Body of pancreas (tissue), 4 donors: Measurements from ENCODE around the gene ZNF341. TPM values are rescaled to one million over a fixed set of nuclear protein-coding genes. Genes with fewer than 3 reads are reported as not detected.

ENCODE experiments used
- ATAC-seq: fragments of 150-250 bp; one replicate; pipeline ENCODE4 v1.9.1; 2016
- DNase-seq, 4 donors: peaks; one replicate each; pipeline ENCODE4 v3.0.0-alpha.2; 2019
- H3K27ac ChIP-seq, 4 donors: fragments of 200-600 bp; sonication (generic); 1 replicate in 3 of 4; 2 replicates in 1 of 4; pipeline versions ENCODE4 v1.5.1 to v1.6.1; 2016 to 2019; ENCODE audit warnings: mild to moderate bottlenecking in 1 of 4, mixed read lengths in 1 of 4, moderate library complexity in 1 of 4
- H3K27me3 ChIP-seq, 2 donors: fragments of 200-600 bp; sonication (generic); one replicate each; pipeline ENCODE4 v1.6.0; 2016; ENCODE audit warnings: mild to moderate bottlenecking in 1 of 2
- H3K36me3 ChIP-seq, 2 donors: fragments of 200-600 bp; sonication (generic); replicated peaks in 1 of 2; 2 replicates each; pipeline ENCODE4 v1.5.1; 2016; ENCODE audit warnings: low read depth in 2 of 2; ENCODE audit not compliant: insufficient read depth in 1 of 2
- H3K4me1 ChIP-seq: fragments of 200-600 bp; sonication (generic); one replicate; pipeline ENCODE4 v1.6.0; 2016
- H3K4me3 ChIP-seq, 2 donors: fragments of 200-600 bp; sonication (generic); 1 replicate in 1 of 2; 2 replicates in 1 of 2; pipeline ENCODE4 v1.5.1; 2016 to 2019
- H3K9me3 ChIP-seq, 3 donors: fragments of 200-600 bp; sonication (generic); 1 replicate in 2 of 3; 2 replicates in 1 of 3; pipeline ENCODE4 v1.5.1; 2016
- CTCF ChIP-seq, 7 experiments: fragments of 450-650 bp in 4 of 7; fragments of 200-600 bp in 3 of 7; sonication (generic) in 3 of 7; IDR thresholded peaks; one replicate each; pipeline ENCODE4 v1.5.1; 2016 to 2019; ENCODE audit warnings: antibody characterized with exemption in 7 of 7
- POLR2A ChIP-seq, 3 donors: fragments of 450-650 bp; IDR thresholded peaks; one replicate each; pipeline ENCODE4 v1.6.1; 2016; ENCODE audit warnings: antibody characterized with exemption in 3 of 3, mild to moderate bottlenecking in 2 of 3
- WGBS, 2 donors: methylation state at CpG; one replicate each; pipeline ENCODE4 v1.1.5; 2017; 5-methylcytosine and 5-hydroxymethylcytosine counted together
- intact Hi-C: fragments of 100-400 bp; cut with DNase I; formaldehyde crosslinking; loops from one replicate; pipeline ENCODE4 v1.15.1; 2023
- total RNA-seq, 2 donors: library from RNA; depleted of rRNA; stranded (reverse); fragments of >200 nt; gene quantifications; one replicate each; pipeline ENCODE4 v1.1.0, GENCODE V29; 2016

ZNF341 gene
- total RNA-seq, 2 donors from 2014 or later: 0.33 to 0.78 TPM

GRCh38 chr20:33713865-33714367, 17.9 kb upstream of the ZNF341 start:
- intact Hi-C loops: no loop called here
- ATAC-seq (no peak), DNase-seq (no peak)
- no peak for TF ChIP-seq CTCF (IDR thresholded peaks at IDR 0.05)
- TF ChIP-seq POLR2A (IDR thresholded peaks at IDR 0.05): no peak
- no peaks in the 10 kb centered on the region for H3K9me3 ChIP-seq
- H3K36me3 ChIP-seq: peaks cover 0 to 7% of the 10 kb centered on the region in 2 donors
- H3K4me3 ChIP-seq: no peak overlapping the region
- peaks cover 6% of the 10 kb centered on the region for H3K4me1 ChIP-seq
- H3K27me3 ChIP-seq: no peaks in the 10 kb centered on the region
- H3K27ac ChIP-seq: no peak overlapping the region
- 81 to 82% methylated on average over 8 to 10 of the region's 10 CpGs for WGBS, 2 donors

GRCh38 chr20:33716498-33716897, 15.3 kb upstream of the ZNF341 start:
- WGBS, 2 donors: 83 to 87% methylated on average over 2 of the region's 2 CpGs
- ATAC-seq (no peak), DNase-seq (no peak)
- Histone ChIP-seq H3K27ac (no peak overlapping the region), H3K4me1 (peaks cover 18% of the 10 kb centered on the region), H3K36me3 (peaks cover 0 to 7% of the 10 kb centered on the region in 2 donors), H3K27me3 (no peaks in the 10 kb centered on the region), H3K4me3 (no peak overlapping the region), H3K9me3 (no peaks in the 10 kb centered on the region)
- TF ChIP-seq CTCF (IDR thresholded peaks at IDR 0.05): no peak
- no peak for TF ChIP-seq POLR2A (IDR thresholded peaks at IDR 0.05)
- intact Hi-C loops: no loop called here

- WGBS, 2 donors: 37 to 41% methylated on average over 5 to 13 of the region's 13 CpGs
- intact Hi-C loops: no loop called here
- Histone ChIP-seq H3K27ac (peak overlapping the region; percentile 52 to 75 (median 64)), H3K4me3 (peak overlapping the region; percentile 72 to 75), H3K36me3 (no peaks in the 10 kb centered on the region), H3K4me1 (peaks cover 18% of the 10 kb centered on the region), H3K9me3 (no peaks in the 10 kb centered on the region), H3K27me3 (no peaks in the 10 kb centered on the region)
- TF ChIP-seq CTCF (IDR thresholded peaks at IDR 0.05) (no peak), POLR2A (IDR thresholded peaks at IDR 0.05) (no peak)
- ATAC-seq (no peak), DNase-seq (no peak)
Measured at GRCh38 chr20:33719277-33719988, 12.4 kb upstream of the ZNF341 start.

- DNase-seq (peak; percentile 88 to 96 (median 92)), ATAC-seq (peak; percentile 100)
- WGBS, 2 donors: 3 to 25% methylated on average over 5 to 46 of the region's 46 CpGs
- intact Hi-C loops: no loop called here
- H3K4me3 ChIP-seq: peak within 1 kb of the TSS; percentile 72 to 75
- H3K4me1 ChIP-seq: peaks cover 18% of the 10 kb centered on the region
- H3K27ac ChIP-seq: peak within 1 kb of the TSS; percentile 52 to 75 (median 64)
- no peaks in the 10 kb centered on the region for H3K36me3 ChIP-seq
- no peaks in the 10 kb centered on the region for H3K9me3 ChIP-seq
- no peaks in the 10 kb centered on the region for H3K27me3 ChIP-seq
- TF ChIP-seq CTCF (IDR thresholded peaks at IDR 0.05) (peak in 1 of 7 experiments; percentile 1), POLR2A (IDR thresholded peaks at IDR 0.05) (peak in 2 of 3 donors; percentile 68 to 71)
Measured at GRCh38 chr20:33719989-33720709, 11.6 kb upstream of the ZNF341 start, which contains the start of gene PXMP4. PXMP4 (minus strand) TSS chr20:33720310; CDS start chr20:33720207, 103 bp downstream.
